ENCODE results near the gene MAPRE2. TPM values are rescaled to one million over a fixed set of nuclear protein-coding genes. Genes with fewer than 3 reads are reported as not detected.

The MAPRE2 gene
- total RNA-seq, 1 donor from 2014 or later, result 53.8 TPM

GRCh38 chr18:35180455-35180854, 139.2 kb downstream of the MAPRE2 start:
- ATAC-seq (ENCODE audit: low read depth) (no peak), DNase-seq (no peak)
- CTCF ChIA-PET, result no interaction called here
- H3K36me3 Mint-ChIP-seq (ENCODE audit: low read depth), result no peaks in the 10 kb centered on the region
- no peak for TF ChIP-seq CTCF (IDR thresholded peaks at IDR 0.05)
- no peak overlapping the region for H3K4me3 Mint-ChIP-seq
- H3K4me1 Mint-ChIP-seq, result peaks cover 4% of the 10 kb centered on the region
- intact Hi-C loops (cut with micrococcal nuclease), result no loop called here
- no peak overlapping the region for H3K27ac Mint-ChIP-seq
- H3K9me3 Mint-ChIP-seq, result peaks cover 5% of the 10 kb centered on the region
- H3K27me3 Mint-ChIP-seq, result no peaks in the 10 kb centered on the region
- POLR2A ChIA-PET, result no interaction called here

- H3K4me3 Mint-ChIP-seq, result no peak overlapping the region
- H3K27me3 Mint-ChIP-seq, result no peaks in the 10 kb centered on the region
- intact Hi-C loops (cut with micrococcal nuclease), result no loop called here
- H3K27ac Mint-ChIP-seq, result no peak overlapping the region
- peaks cover 4% of the 10 kb centered on the region for H3K4me1 Mint-ChIP-seq
- ATAC-seq (ENCODE audit: low read depth) (no peak), DNase-seq (no peak)
- TF ChIP-seq CTCF (IDR thresholded peaks at IDR 0.05), result no peak
- H3K9me3 Mint-ChIP-seq, result no peaks in the 10 kb centered on the region
- POLR2A ChIA-PET, result no interaction called here
- CTCF ChIA-PET, result no interaction called here
- no peaks in the 10 kb centered on the region for H3K36me3 Mint-ChIP-seq (ENCODE audit: low read depth)
These were observed 140.9 kb downstream of the MAPRE2 start for GRCh38 chr18:35182151-35182550.

GRCh38 chr18:35183886-35184285, 142.7 kb downstream of the MAPRE2 start:
- ATAC-seq (ENCODE audit: low read depth), result no peak
- Mint-ChIP-seq H3K4me3 (no peak overlapping the region), H3K9me3 (no peaks in the 10 kb centered on the region), H3K27me3 (no peaks in the 10 kb centered on the region), H3K4me1 (peaks cover 4% of the 10 kb centered on the region), H3K27ac (no peak overlapping the region), H3K36me3 (ENCODE audit: low read depth) (no peaks in the 10 kb centered on the region)
- POLR2A ChIA-PET, result no interaction called here
- CTCF ChIA-PET, result no interaction called here
- intact Hi-C loops (cut with micrococcal nuclease), result no loop called here
- no peak for TF ChIP-seq CTCF (IDR thresholded peaks at IDR 0.05)
- no peak for DNase-seq

- ATAC-seq (ENCODE audit: low read depth) (no peak), DNase-seq (no peak)
- H3K36me3 Mint-ChIP-seq (ENCODE audit: low read depth), result no peaks in the 10 kb centered on the region
- POLR2A ChIA-PET, result interaction anchor here (0.6 kb wide), 1 partner anchor 1570 kb away, joined by 3 read pairs; no protein-coding TSS in a partner anchor
- no peak for TF ChIP-seq CTCF (IDR thresholded peaks at IDR 0.05)
- no peaks in the 10 kb centered on the region for H3K27me3 Mint-ChIP-seq
- H3K4me1 Mint-ChIP-seq, result peaks cover 4% of the 10 kb centered on the region
- no peak overlapping the region for H3K4me3 Mint-ChIP-seq
- CTCF ChIA-PET, result interaction anchor here (1.2 kb wide), 1 partner anchor 179 kb away, joined by 4 read pairs; no protein-coding TSS in a partner anchor
- intact Hi-C loops (cut with micrococcal nuclease), result loop anchor here (1.0 kb wide), 2 partner anchors 159 to 179 kb away; no protein-coding TSS in a partner anchor
- H3K9me3 Mint-ChIP-seq, result no peaks in the 10 kb centered on the region
- H3K27ac Mint-ChIP-seq, result no peak overlapping the region
These were observed 144.6 kb downstream of the MAPRE2 start for GRCh38 chr18:35185771-35186170.

GRCh38 chr18:35186291-35187034, 145.2 kb downstream of the MAPRE2 start:
- Mint-ChIP-seq H3K9me3 (no peaks in the 10 kb centered on the region), H3K27me3 (no peaks in the 10 kb centered on the region), H3K36me3 (ENCODE audit: low read depth) (no peaks in the 10 kb centered on the region), H3K4me1 (peaks cover 4% of the 10 kb centered on the region), H3K27ac (no peak overlapping the region), H3K4me3 (no peak overlapping the region)
- ChIA-PET CTCF (interaction anchor here (0.6 to 1.2 kb wide), 2 partner anchors 180 to 223 kb away, joined by 3 to 4 read pairs; no protein-coding TSS in a partner anchor), POLR2A (interaction anchor here (0.6 kb wide), 2 partner anchors 227 to 1569 kb away, joined by 3 read pairs; no protein-coding TSS in a partner anchor)
- no peak for TF ChIP-seq CTCF (IDR thresholded peaks at IDR 0.05)
- no peak for ATAC-seq (ENCODE audit: low read depth)
- intact Hi-C loops (cut with micrococcal nuclease), result loop anchor here (1.0 kb wide), 2 partner anchors 160 to 180 kb away; no protein-coding TSS in a partner anchor
- DNase-seq, result no peak
